ENCODE results near the gene UBC. TPM values are rescaled to one million over a fixed set of nuclear protein-coding genes. Genes with fewer than 3 reads are reported as not detected.
"Not testable (repeated sequence)": the region's sequence is repeated elsewhere in the genome, so short reads cannot be mapped to it uniquely, and the experiment has no call there.

Gene UBC
- total RNA-seq, 4 donors from 2014 or later = 1,267 to 2,383 (median 1,576) TPM

DNA sequence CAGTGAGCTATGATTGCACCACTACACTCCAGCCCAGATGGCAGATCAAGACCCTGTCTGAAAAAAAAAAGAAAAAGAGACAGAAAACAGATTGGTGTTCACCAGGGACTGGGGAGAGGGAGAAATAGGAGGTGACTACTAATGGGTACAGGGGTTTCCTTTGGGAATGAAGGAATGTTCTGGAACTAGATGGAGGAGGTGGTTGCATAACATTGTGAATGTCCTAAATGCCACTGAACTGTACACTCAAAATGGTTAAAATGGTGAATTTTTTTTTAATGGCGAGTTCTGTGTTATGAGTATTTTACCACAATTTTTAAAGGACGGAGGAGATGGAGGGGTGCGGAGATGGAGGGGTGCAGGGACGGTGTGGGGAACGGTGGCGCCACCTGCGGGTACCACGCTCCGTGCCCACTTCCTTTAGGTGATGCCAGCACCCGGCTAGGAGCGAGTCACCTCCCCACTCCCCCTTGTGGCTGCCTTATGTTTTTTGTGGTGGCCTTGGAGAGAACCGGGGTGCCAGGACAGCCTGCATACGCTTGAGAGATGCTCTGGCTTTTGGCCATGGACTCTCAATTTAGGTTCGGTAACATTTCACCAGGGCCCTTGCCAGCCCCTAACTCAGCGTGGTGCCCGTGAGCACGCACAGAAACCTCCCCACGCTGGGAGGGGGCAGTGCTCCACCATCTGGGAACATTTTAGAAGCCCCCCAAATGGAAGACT lies 16.1 kb downstream of the UBC start:
- intact Hi-C loops (cut with DNase I) = no loop called here
- H3K27ac ChIP-seq (replicated peaks in 1 of 4) = no peak overlapping the region
- H3K4me3 ChIP-seq = peak overlapping the region in 2 of 4 donors; percentile 9 to 16
- WGBS = 34% methylated on average over 16 of the region's 18 CpGs
- no peaks in the 10 kb centered on the region for H3K9me3 ChIP-seq
- TF ChIP-seq CTCF (IDR thresholded peaks at IDR 0.05) (peak in 2 of 3 experiments; percentile 19 to 45), POLR2AphosphoS5 (IDR thresholded peaks at IDR 0.05) (no peak)
- peaks cover 6 to 16% (median 13%) of the 10 kb centered on the region in 4 donors for H3K4me1 ChIP-seq
- H3K36me3 ChIP-seq = no peaks in the 10 kb centered on the region
- DNase-seq (ENCODE audit: extremely low spot score) = no peak
- no peaks in the 10 kb centered on the region for H3K27me3 ChIP-seq

- Histone ChIP-seq H3K4me3 (no peak overlapping the region), H3K36me3 (no peaks in the 10 kb centered on the region), H3K4me1 (peaks cover 6 to 16% (median 13%) of the 10 kb centered on the region in 4 donors), H3K27ac (replicated peaks in 1 of 4) (no peak overlapping the region), H3K9me3 (no peaks in the 10 kb centered on the region), H3K27me3 (no peaks in the 10 kb centered on the region)
- no peak for TF ChIP-seq EP300 (IDR thresholded peaks at IDR 0.05)
- TF ChIP-seq POLR2A (IDR thresholded peaks at IDR 0.05; ENCODE audit: low read depth) = no peak
- no peak for TF ChIP-seq POLR2AphosphoS5 (IDR thresholded peaks at IDR 0.05)
- no peak for TF ChIP-seq CTCF (IDR thresholded peaks at IDR 0.05)
- no CpG with 5 or more reads among the region's 5 CpGs for WGBS
- DNase-seq (ENCODE audit: extremely low spot score) = no peak
- intact Hi-C loops (cut with DNase I) = no loop called here
Observed at GRCh38 chr12:124896461-124896860, 18.0 kb downstream of the UBC start.

- Histone ChIP-seq H3K4me1 (peaks cover 6 to 10% (median 8%) of the 10 kb centered on the region in 4 donors), H3K4me3 (no peak overlapping the region), H3K9me3 (no peaks in the 10 kb centered on the region), H3K27ac (replicated peaks in 1 of 4) (no peak overlapping the region), H3K36me3 (no peaks in the 10 kb centered on the region), H3K27me3 (no peaks in the 10 kb centered on the region)
- no peak for TF ChIP-seq CTCF (IDR thresholded peaks at IDR 0.05)
- TF ChIP-seq POLR2A (IDR thresholded peaks at IDR 0.05; ENCODE audit: low read depth) = no peak
- no peak for TF ChIP-seq POLR2AphosphoS5 (IDR thresholded peaks at IDR 0.05)
- no peak for TF ChIP-seq EP300 (IDR thresholded peaks at IDR 0.05)
- DNase-seq (ENCODE audit: extremely low spot score) = no peak
- WGBS = 95% methylated on average over 9 of the region's 9 CpGs
- intact Hi-C loops (cut with DNase I) = no loop called here
Observed at GRCh38 chr12:124893792-124894516, 20.5 kb downstream of the UBC start.

DNA sequence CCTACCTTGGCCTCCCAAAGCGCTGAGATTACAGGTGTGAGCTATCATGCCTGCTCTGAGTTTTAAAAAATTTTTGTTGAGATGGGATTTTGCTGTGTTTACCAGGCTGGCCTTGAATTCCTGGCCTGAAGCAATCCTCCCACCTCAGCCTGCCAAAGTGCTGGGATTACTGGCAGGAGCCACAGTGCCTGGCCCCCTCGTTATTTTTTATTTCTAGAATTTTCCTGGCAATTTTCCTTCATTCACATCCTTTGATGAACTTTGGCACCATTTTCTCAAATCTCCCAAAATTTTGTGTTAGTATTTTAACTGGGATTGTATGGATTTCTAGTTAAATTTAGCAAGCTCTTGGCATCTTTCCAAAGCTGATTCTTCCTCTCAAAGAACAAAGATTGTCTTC lies 26.2 kb downstream of the UBC start:
- DNase-seq (ENCODE audit: extremely low spot score) = no peak
- no peak overlapping the region for H3K4me3 ChIP-seq
- H3K36me3 ChIP-seq = no peaks in the 10 kb centered on the region
- TF ChIP-seq POLR2A (IDR thresholded peaks at IDR 0.05; ENCODE audit: low read depth) (no peak), POLR2AphosphoS5 (IDR thresholded peaks at IDR 0.05) (no peak), CTCF (IDR thresholded peaks at IDR 0.05) (no peak), EP300 (IDR thresholded peaks at IDR 0.05) (no peak)
- no peaks in the 10 kb centered on the region for H3K27me3 ChIP-seq
- no peak overlapping the region for H3K27ac ChIP-seq (replicated peaks in 1 of 4)
- intact Hi-C loops (cut with DNase I) = no loop called here
- no peaks in the 10 kb centered on the region for H3K9me3 ChIP-seq
- 62% methylated on average over 2 of the region's 2 CpGs for WGBS
- peaks cover 0 to 12% (median 3%) of the 10 kb centered on the region in 4 donors for H3K4me1 ChIP-seq

GRCh38 chr12:124887766-124888165 lies 26.7 kb downstream of the UBC start:
- intact Hi-C loops (cut with DNase I); H3K27ac ChIP-seq (replicated peaks in 1 of 4); DNase-seq (ENCODE audit: extremely low spot score); H3K36me3 ChIP-seq; H3K4me3 ChIP-seq; H3K9me3 ChIP-seq; H3K27me3 ChIP-seq: not testable (repeated sequence)
- WGBS = 96% methylated on average over 9 of the region's 9 CpGs
- H3K4me1 ChIP-seq = peaks cover 0 to 12% (median 3%) of the 10 kb centered on the region in 4 donors

All from esophagus muscularis mucosa (tissue), 4 donors.